Fibroblast of the aortic adventitia (primary cell): ENCODE data around the gene DUS2. TPM values are rescaled to one million over a fixed set of nuclear protein-coding genes. Genes with fewer than 3 reads are reported as not detected.

Source experiments
- DNase-seq: peaks from one replicate; pipeline ENCODE4 v3.0.0-alpha.2; 2010; ENCODE audit warnings: low read depth
- H3K4me3 ChIP-seq: 2 replicates; pipeline ENCODE4 v1.5.1; 2011; ENCODE audit warnings: low read depth, mild to moderate bottlenecking, control low read depth, low read length, moderate library complexity
- CTCF ChIP-seq: IDR thresholded peaks from 2 replicates; pipeline ENCODE4 v1.5.1; 2011; ENCODE audit warnings: mild to moderate bottlenecking, low read length, control low read depth, inconsistent platforms; ENCODE audit not compliant: insufficient read depth
- total RNA-seq: library from RNA; depleted of rRNA; stranded (reverse); fragments of >200 nt; gene quantifications from 2 replicates; pipeline ENCODE4 v1.2.3, GENCODE V29; 2012; ENCODE audit warnings: low replicate concordance

DUS2 gene
- total RNA-seq, 1 donor = 14.6 TPM

- TF ChIP-seq CTCF = no peak
- H3K4me3 ChIP-seq = no peak overlapping the region
These were observed 55.0 kb downstream of the DUS2 start for GRCh38 chr16:68077866-68078700.

GRCh38 chr16:68078701-68079375 lies 55.8 kb downstream of the DUS2 start:
- DNase-seq = no peak
- TF ChIP-seq CTCF = no peak
- H3K4me3 ChIP-seq = no peak overlapping the region

More at GRCh38 chr16:68077866-68078700, 55.0 kb downstream of the DUS2 start:
- DNase-seq = no peak

GRCh38 chr16:68079376-68079625 lies 56.2 kb downstream of the DUS2 start:
- no peak for DNase-seq
- no peak for TF ChIP-seq CTCF

GRCh38 chr16:68079626-68080344 lies 56.7 kb downstream of the DUS2 start:
- TF ChIP-seq CTCF = no peak
- no peak for DNase-seq
- H3K4me3 ChIP-seq = no peak overlapping the region

More at GRCh38 chr16:68079376-68079625, 56.2 kb downstream of the DUS2 start:
- H3K4me3 ChIP-seq = no peak overlapping the region

GRCh38 chr16:68081861-68082628 lies 59.0 kb downstream of the DUS2 start:
- no peak overlapping the region for H3K4me3 ChIP-seq
- no peak for DNase-seq
- TF ChIP-seq CTCF = no peak

GRCh38 chr16:68082629-68083238 lies 59.6 kb downstream of the DUS2 start:
- no peak for TF ChIP-seq CTCF
- no peak for DNase-seq
- H3K4me3 ChIP-seq = no peak overlapping the region
